ENCODE data around the gene HOXC4. TPM values are rescaled to one million over a fixed set of nuclear protein-coding genes. Genes with fewer than 3 reads are reported as not detected.

The HOXC4 gene
- total and polyA plus RNA-seq, 2 experiments from 2014 or later, result not detected

DNA sequence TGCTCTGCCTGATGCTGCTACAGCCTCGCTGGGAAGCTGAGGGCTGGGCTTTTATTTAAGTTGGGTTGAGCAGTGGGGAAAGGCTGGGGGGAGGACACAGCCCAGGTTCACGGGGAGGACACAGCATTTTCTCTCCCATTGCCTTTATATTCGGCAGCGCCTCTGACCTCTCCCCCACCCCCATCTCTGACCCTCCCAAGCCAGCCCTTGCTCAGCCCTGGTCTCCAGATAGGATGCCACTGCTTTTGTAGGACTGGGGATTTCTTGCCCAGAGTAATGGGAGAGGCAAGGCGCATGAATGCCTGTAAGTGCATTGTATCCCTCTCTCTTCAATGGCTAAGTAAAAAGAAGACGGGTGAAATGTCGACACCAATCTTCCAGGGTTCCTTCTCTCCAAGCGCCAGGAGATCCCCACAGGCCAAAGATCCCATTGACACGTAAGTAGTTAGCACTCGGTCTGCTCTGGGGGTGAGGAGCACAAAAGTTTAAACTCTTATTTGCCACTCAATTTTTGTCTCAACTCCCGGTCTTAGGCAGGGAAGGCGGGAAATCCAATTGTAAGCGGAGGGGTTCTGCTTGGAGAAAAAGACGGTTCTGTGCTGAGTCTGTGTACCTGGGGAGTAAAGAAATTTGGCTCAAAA lies 4.6 kb downstream of the HOXC4 start:
- Histone ChIP-seq H3K27me3 (peaks cover 100% of the 10 kb centered on the region), H3K4me3 (no peak overlapping the region), H3K4me1 (ENCODE audit: low read depth) (no peaks in the 10 kb centered on the region), H3K36me3 (no peaks in the 10 kb centered on the region), H3K27ac (no peak overlapping the region), H3K9me3 (ENCODE audit: low read depth) (no peaks in the 10 kb centered on the region)
- DNase-seq (ENCODE audit: low read depth in 1 of 2, low spot score in 1 of 2), result no peak
- no peak for TF ChIP-seq CTCF (IDR thresholded peaks at IDR 0.05; ENCODE audit: low read depth, low read length)

DNA sequence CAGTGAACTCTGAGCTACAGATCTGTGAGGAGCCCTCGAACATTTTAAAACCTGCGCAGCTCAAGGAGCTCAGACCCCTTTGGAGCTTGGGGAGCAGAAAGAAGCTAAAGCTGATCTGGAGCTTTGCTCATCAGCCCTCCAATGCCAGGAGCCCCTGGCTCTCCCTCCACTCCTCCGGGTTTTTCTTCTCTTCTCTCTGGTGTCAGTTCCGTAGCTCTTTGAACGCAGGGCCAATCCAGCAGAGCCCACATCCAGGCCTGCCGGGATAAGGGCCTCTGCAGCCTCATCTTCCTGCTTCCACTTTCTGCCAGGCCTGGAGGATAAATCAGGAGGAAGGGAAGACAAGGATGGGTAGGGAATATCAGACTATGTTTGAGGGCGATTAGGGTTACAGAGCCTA lies 6.0 kb downstream of the HOXC4 start:
- H3K4me1 ChIP-seq (ENCODE audit: low read depth), result no peaks in the 10 kb centered on the region

DNA sequence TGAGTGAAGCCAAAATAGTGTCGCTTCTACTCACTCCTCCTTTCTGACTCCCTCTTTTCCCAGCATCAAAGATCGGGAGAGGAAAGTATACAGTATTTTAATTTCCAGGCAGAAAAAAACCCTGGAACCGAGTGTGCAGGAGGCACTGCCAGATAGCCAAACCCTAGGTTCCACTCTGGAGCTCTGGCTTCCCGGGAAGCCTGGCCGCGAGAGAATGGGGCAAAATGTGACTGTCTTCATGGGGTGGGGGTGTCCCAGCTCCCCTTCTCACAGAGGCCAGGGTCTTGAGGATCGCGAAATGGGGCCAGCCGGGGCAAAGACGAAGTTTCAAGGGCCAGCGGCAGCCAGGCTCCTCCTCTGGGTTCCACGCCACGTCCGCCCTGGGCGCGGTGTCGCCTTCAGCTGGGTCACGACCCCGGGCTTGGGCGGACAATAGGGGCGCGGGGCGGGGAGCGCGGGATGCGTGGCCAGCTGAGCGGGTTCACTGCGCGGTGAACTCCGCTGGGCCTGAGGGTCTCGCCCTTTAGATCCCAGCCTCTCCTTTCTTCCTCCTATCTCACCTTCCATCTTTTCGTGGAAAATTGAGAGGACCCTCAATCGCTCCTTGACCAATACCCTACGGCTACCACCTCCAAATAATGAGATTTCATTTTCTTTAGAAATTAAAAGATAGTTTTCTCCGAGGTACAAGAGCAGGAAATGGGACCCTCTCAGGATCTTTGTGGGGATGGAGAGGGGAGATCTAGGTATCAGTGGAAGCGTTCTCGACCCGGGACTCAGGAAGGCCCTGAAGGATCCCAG lies 6.7 kb downstream of the HOXC4 start:
- Histone ChIP-seq H3K36me3 (no peaks in the 10 kb centered on the region), H3K4me3 (no peak overlapping the region), H3K9me3 (ENCODE audit: low read depth) (no peaks in the 10 kb centered on the region), H3K4me1 (ENCODE audit: low read depth) (no peaks in the 10 kb centered on the region), H3K27ac (no peak overlapping the region), H3K27me3 (peaks cover 100% of the 10 kb centered on the region)
- TF ChIP-seq CTCF (IDR thresholded peaks at IDR 0.05; ENCODE audit: low read depth, low read length), result no peak
- DNase-seq (ENCODE audit: low read depth in 1 of 2, low spot score in 1 of 2), result no peak

More for the DNA sequence above, 6.0 kb downstream of the HOXC4 start:
- H3K36me3 ChIP-seq, result no peaks in the 10 kb centered on the region
- peaks cover 100% of the 10 kb centered on the region for H3K27me3 ChIP-seq
- H3K27ac ChIP-seq, result no peak overlapping the region
- no peak for DNase-seq (ENCODE audit: low read depth in 1 of 2, low spot score in 1 of 2)
- TF ChIP-seq CTCF (IDR thresholded peaks at IDR 0.05; ENCODE audit: low read depth, low read length), result no peak
- no peak overlapping the region for H3K4me3 ChIP-seq
- H3K9me3 ChIP-seq (ENCODE audit: low read depth), result no peaks in the 10 kb centered on the region

- Histone ChIP-seq H3K27ac (no peak overlapping the region), H3K36me3 (no peaks in the 10 kb centered on the region), H3K9me3 (ENCODE audit: low read depth) (no peaks in the 10 kb centered on the region), H3K4me1 (ENCODE audit: low read depth) (no peaks in the 10 kb centered on the region), H3K27me3 (peaks cover 100% of the 10 kb centered on the region), H3K4me3 (no peak overlapping the region)
- no peak for DNase-seq (ENCODE audit: low read depth in 1 of 2, low spot score in 1 of 2)
- no peak for TF ChIP-seq CTCF (IDR thresholded peaks at IDR 0.05; ENCODE audit: low read depth, low read length)
Observed at GRCh38 chr12:54060975-54061778, 7.5 kb downstream of the HOXC4 start.

GRCh38 chr12:54065677-54066076 lies 12.0 kb downstream of the HOXC4 start:
- no peak for TF ChIP-seq CTCF (IDR thresholded peaks at IDR 0.05; ENCODE audit: low read depth, low read length)
- Histone ChIP-seq H3K9me3 (ENCODE audit: low read depth) (no peaks in the 10 kb centered on the region), H3K4me1 (ENCODE audit: low read depth) (no peaks in the 10 kb centered on the region), H3K27me3 (peaks cover 95% of the 10 kb centered on the region), H3K36me3 (no peaks in the 10 kb centered on the region), H3K27ac (no peak overlapping the region), H3K4me3 (no peak overlapping the region)
- DNase-seq (ENCODE audit: low read depth in 1 of 2, low spot score in 1 of 2), result no peak
